ENCODE measurements around the gene GLIS1.

- no peak for TF ChIP-seq POLR2AphosphoS5 (IDR thresholded peaks at IDR 0.05; ENCODE audit: low read depth, low read length)
- no peak for TF ChIP-seq CTCF (IDR thresholded peaks at IDR 0.05 in 2 of 3, conservative IDR thresholded peaks at IDR 0.05 in 1 of 3; ENCODE audit: borderline replicate concordance in 1 of 3, insufficient read depth in 1 of 3, low read depth in 2 of 3, low read length in 2 of 3)
- no peak for TF ChIP-seq YY1 (IDR thresholded peaks at IDR 0.05; ENCODE audit: extremely low read depth, insufficient replicate concordance, low read depth, low read length)
- no peak for TF ChIP-seq REST (IDR thresholded peaks at IDR 0.05; ENCODE audit: low read depth)
- no peak for TF ChIP-seq POLR2A (IDR thresholded peaks at IDR 0.05; ENCODE audit: borderline replicate concordance, extremely low read depth, insufficient read depth, insufficient read length)
- TF ChIP-seq SP1 (IDR thresholded peaks at IDR 0.05; ENCODE audit: low read depth): no peak
- no peak for TF ChIP-seq ZNF274 (IDR thresholded peaks at IDR 0.05; ENCODE audit: low read depth, low read length)
These were observed 6.0 kb downstream of the GLIS1 start for GRCh38 chr1:53732912-53733317.
